GM19099 (cell line): ENCODE results near the gene FXYD1.

ENCODE experiments used
- POLR2A ChIP-seq: IDR thresholded peaks from 3 replicates; pipeline ENCODE4 v1.6.1; 2011; ENCODE audit warnings: low read depth; ENCODE audit not compliant: insufficient read length; ENCODE audit errors: extremely low read depth

Gene FXYD1

GRCh38 chr19:35160629-35161433 is 22.2 kb downstream of the FXYD1 start:
- TF ChIP-seq POLR2A, result no peak

- no peak for TF ChIP-seq POLR2A
Measured at GRCh38 chr19:35161434-35161743, 22.8 kb downstream of the FXYD1 start.

DNA sequence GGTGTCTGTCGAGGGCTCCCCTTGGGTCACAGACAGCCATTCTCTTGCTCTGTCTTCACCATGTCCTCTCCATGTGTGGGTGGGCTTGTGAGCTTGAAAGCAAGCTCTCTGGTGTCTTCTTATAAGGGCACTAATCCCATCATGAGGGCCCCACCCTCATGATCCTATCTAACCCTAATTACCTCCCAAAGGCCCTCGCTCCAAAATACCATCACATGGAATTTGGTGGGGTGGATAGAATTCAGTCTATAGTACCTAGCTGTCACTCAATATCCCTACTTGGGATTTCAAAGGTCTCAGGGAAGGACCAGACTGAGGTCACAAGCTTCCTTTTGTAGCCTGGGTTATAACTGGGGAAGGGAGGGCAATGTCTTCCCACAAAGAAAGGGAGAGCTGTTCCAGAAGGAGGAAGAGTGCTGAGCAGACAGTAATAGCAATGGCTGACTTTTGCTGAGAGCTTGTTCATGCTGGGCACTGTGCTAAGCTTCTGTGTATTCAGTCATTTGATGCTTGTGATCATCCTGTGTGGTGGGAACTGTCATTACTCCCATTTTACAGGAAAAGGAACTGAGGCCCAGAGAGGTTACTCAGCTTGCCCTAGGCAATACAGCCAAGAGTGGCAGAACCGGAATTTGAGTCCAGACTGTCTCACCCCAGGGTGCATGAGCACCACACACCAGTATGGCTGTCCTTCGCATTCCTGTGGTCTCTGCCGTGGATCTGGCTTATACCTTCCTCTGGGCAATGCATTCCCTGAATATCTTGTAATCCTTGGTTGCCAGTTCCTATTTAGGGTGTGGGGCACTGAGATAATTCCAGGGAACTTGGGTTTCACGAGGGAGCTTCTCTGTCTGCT is 24.1 kb downstream of the FXYD1 start:
- TF ChIP-seq POLR2A, result no peak

DNA sequence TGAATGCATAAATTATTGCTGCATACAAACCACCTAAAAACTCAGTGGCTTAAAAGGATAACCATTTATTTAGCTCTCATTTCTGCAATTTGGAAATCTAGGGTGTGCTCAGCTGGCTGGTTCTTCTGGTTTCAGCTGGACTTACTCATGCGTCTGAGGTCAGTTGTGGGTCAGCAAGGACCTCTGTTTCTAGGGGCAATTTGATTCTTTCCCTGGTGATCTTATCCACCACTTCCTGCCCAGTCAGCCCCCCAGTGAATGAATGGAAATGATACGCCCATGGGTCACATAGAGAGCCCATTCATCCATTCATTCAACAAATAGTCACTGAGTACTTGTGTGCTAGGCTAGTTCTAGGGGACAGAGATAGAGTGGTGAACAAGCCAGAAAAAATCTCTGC is 25.8 kb downstream of the FXYD1 start:
- no peak for TF ChIP-seq POLR2A

GRCh38 chr19:35165200-35166058 is 26.8 kb downstream of the FXYD1 start:
- TF ChIP-seq POLR2A, result no peak

- TF ChIP-seq POLR2A, result no peak
Measured at GRCh38 chr19:35166100-35167063, 27.8 kb downstream of the FXYD1 start.

DNA sequence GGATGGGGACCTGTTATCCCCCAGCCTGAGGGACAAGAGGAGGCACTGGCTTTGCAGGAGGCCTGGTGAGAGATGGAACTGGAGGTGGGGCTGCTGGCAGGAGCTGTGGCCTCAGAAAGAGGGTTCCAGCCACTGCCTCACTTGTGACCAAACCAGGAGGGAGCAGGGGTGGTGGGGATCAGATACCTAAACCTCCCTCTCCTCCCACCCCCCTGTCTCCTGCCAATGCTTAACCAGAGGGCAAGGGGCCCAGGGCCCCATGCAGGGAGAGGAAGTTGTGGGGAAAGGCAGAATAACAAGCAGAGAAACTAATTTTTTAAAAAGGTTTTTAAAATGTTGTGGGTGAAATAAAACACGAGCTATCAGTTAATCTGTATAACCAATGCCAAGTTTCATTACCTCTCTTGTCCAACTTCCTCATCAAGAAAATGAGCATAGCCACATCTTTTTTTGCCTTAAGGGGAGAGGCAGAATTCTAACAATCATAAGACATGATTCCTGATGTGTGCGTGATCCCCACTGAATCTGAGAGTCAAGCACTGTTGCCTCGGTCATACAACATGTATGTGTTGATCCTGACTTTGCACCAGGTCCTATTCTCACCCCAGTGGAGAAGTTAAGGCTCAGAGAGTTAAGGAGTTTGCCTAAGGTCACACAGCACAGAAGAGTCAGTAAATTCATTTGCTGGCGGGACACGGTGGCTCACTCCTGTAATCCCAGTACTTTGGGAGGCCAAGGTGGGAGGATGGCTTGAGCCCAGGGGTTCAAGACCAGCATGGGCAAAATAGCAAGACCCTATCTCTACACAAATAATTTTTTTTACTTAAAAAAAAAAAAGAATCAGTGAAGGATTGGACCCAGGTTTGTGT is 28.9 kb downstream of the FXYD1 start:
- TF ChIP-seq POLR2A, result no peak

DNA sequence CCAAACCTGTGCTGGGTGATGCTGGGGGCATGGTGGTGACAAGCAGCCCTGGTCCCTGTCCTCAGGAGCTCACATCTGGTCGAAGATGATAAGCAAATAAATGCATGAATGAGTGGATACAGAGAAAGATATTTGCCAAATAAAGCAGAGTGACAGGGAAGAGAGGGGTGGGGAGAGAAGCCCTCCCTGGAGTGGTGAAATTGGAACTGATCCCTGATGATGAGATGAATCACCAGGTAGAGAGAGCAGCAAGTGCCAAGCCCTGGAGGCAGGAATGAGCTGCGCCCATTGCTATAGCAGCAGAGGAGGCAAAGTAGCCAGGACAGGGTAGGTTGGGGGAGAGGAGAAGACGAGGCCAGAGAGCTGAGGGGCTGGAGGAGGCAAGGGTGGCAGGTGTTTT is 29.6 kb downstream of the FXYD1 start:
- TF ChIP-seq POLR2A, result no peak

GRCh38 chr19:35169221-35169995 is 30.8 kb downstream of the FXYD1 start:
- no peak for TF ChIP-seq POLR2A

GRCh38 chr19:35170359-35171061 is 31.9 kb downstream of the FXYD1 start:
- no peak for TF ChIP-seq POLR2A

GRCh38 chr19:35171730-35172129 is 33.1 kb downstream of the FXYD1 start:
- no peak for TF ChIP-seq POLR2A

DNA sequence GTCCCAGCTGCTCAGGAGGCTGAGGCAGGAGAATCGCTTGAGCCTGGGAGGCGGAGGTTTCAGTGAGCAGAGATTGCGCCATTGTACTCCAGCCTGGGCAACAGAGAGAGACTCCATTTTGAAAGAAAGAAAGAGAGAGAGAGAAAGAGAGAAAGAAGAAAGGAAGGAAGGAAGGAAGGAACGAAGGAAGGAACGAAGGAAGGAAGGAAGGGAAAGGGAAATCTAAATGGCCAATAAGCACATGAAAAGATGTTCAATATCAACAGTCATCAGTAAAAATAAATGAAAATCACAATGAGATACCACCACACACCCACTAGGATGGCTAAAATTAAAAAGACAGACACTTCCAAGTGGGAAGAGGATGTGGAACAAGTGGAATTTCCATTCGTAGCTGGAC is 35.6 kb downstream of the FXYD1 start:
- TF ChIP-seq POLR2A, result no peak
